H1 (cell line): ENCODE results near the gene EMD. TPM values are rescaled to one million over a fixed set of nuclear protein-coding genes. Genes with fewer than 3 reads are reported as not detected.

Source experiments
- CHD2 ChIP-seq: IDR thresholded peaks from 2 replicates; pipeline ENCODE4 v1.6.1; 2012; ENCODE audit warnings: low read length, improper control_type of control experiment
- CREB1 ChIP-seq: IDR thresholded peaks from 2 replicates; pipeline ENCODE4 v1.6.1; 2012; ENCODE audit warnings: inconsistent platforms
- RBBP5 ChIP-seq: IDR thresholded peaks from 2 replicates; pipeline ENCODE4 v1.7.1; 2012; ENCODE audit warnings: low read depth, mild to moderate bottlenecking, inconsistent platforms, low read length, moderate library complexity, borderline replicate concordance
- RFX5 ChIP-seq: IDR thresholded peaks from 2 replicates; pipeline ENCODE4 v1.6.1; 2011; ENCODE audit warnings: low read depth, low read length, improper control_type of control experiment, borderline replicate concordance
- TAF1 ChIP-seq: IDR thresholded peaks from 2 replicates; pipeline ENCODE4 v1.6.1; 2011; ENCODE audit warnings: mild to moderate bottlenecking, low read depth, low read length
- YY1 ChIP-seq: IDR thresholded peaks from 2 replicates; pipeline ENCODE4 v1.6.1; 2011; ENCODE audit warnings: low read depth, mild to moderate bottlenecking, low read length
- ZNF274 ChIP-seq: IDR thresholded peaks from 2 replicates; pipeline ENCODE4 v1.7.0; 2012; ENCODE audit warnings: low read length, borderline replicate concordance; ENCODE audit errors: extremely low read depth
- polyA plus RNA-seq, 7 experiments: library from polyadenylated mRNA; depleted of rRNA in 3 of 7; stranded (reverse) in 5 of 7; unstranded in 2 of 7; fragments of >200 nt in 5 of 7; fragments of 200-250 nt in 2 of 7; gene quantifications; 1 replicate in 5 of 7; 2 replicates in 1 of 7; 4 replicates in 1 of 7; pipeline versions ENCODE4 v1.2.1 to v1.2.3, GENCODE V29; 2011 to 2013; ENCODE audit warnings: missing spikeins in 2 of 7, mixed read lengths in 2 of 7
- total RNA-seq: library from RNA; stranded (reverse); fragmentation: NEBNext Ultra II Directional; extraction: Animal tissue kit (Norgen Biotek cat#: 25700); gene quantifications from 2 replicates; pipeline ENCODE4 v1.2.1, GENCODE V29; 2021
- TF ChIP-seq, protein P1 (sequence below): fragments of 300-600 bp; sonication (generic); IDR thresholded peaks from 2 replicates; pipeline ENCODE4 v1.7.1; 2012; ENCODE audit warnings: low read length, moderate library complexity, mild to moderate bottlenecking, inconsistent platforms; ENCODE audit not compliant: insufficient replicate concordance

The EMD gene
- total and polyA plus RNA-seq, 2 of the 8 experiments (the other 6 are each of a cell fraction or from before 2014, with no cell fraction given), result 45.5 to 109 TPM

- TF ChIP-seq RBBP5, result no peak
- TF ChIP-seq, protein P1, sequence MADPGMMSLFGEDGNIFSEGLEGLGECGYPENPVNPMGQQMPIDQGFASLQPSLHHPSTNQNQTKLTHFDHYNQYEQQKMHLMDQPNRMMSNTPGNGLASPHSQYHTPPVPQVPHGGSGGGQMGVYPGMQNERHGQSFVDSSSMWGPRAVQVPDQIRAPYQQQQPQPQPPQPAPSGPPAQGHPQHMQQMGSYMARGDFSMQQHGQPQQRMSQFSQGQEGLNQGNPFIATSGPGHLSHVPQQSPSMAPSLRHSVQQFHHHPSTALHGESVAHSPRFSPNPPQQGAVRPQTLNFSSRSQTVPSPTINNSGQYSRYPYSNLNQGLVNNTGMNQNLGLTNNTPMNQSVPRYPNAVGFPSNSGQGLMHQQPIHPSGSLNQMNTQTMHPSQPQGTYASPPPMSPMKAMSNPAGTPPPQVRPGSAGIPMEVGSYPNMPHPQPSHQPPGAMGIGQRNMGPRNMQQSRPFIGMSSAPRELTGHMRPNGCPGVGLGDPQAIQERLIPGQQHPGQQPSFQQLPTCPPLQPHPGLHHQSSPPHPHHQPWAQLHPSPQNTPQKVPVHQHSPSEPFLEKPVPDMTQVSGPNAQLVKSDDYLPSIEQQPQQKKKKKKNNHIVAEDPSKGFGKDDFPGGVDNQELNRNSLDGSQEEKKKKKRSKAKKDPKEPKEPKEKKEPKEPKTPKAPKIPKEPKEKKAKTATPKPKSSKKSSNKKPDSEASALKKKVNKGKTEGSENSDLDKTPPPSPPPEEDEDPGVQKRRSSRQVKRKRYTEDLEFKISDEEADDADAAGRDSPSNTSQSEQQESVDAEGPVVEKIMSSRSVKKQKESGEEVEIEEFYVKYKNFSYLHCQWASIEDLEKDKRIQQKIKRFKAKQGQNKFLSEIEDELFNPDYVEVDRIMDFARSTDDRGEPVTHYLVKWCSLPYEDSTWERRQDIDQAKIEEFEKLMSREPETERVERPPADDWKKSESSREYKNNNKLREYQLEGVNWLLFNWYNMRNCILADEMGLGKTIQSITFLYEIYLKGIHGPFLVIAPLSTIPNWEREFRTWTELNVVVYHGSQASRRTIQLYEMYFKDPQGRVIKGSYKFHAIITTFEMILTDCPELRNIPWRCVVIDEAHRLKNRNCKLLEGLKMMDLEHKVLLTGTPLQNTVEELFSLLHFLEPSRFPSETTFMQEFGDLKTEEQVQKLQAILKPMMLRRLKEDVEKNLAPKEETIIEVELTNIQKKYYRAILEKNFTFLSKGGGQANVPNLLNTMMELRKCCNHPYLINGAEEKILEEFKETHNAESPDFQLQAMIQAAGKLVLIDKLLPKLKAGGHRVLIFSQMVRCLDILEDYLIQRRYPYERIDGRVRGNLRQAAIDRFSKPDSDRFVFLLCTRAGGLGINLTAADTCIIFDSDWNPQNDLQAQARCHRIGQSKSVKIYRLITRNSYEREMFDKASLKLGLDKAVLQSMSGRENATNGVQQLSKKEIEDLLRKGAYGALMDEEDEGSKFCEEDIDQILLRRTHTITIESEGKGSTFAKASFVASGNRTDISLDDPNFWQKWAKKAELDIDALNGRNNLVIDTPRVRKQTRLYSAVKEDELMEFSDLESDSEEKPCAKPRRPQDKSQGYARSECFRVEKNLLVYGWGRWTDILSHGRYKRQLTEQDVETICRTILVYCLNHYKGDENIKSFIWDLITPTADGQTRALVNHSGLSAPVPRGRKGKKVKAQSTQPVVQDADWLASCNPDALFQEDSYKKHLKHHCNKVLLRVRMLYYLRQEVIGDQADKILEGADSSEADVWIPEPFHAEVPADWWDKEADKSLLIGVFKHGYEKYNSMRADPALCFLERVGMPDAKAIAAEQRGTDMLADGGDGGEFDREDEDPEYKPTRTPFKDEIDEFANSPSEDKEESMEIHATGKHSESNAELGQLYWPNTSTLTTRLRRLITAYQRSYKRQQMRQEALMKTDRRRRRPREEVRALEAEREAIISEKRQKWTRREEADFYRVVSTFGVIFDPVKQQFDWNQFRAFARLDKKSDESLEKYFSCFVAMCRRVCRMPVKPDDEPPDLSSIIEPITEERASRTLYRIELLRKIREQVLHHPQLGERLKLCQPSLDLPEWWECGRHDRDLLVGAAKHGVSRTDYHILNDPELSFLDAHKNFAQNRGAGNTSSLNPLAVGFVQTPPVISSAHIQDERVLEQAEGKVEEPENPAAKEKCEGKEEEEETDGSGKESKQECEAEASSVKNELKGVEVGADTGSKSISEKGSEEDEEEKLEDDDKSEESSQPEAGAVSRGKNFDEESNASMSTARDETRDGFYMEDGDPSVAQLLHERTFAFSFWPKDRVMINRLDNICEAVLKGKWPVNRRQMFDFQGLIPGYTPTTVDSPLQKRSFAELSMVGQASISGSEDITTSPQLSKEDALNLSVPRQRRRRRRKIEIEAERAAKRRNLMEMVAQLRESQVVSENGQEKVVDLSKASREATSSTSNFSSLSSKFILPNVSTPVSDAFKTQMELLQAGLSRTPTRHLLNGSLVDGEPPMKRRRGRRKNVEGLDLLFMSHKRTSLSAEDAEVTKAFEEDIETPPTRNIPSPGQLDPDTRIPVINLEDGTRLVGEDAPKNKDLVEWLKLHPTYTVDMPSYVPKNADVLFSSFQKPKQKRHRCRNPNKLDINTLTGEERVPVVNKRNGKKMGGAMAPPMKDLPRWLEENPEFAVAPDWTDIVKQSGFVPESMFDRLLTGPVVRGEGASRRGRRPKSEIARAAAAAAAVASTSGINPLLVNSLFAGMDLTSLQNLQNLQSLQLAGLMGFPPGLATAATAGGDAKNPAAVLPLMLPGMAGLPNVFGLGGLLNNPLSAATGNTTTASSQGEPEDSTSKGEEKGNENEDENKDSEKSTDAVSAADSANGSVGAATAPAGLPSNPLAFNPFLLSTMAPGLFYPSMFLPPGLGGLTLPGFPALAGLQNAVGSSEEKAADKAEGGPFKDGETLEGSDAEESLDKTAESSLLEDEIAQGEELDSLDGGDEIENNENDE, result no peak
- TF ChIP-seq CREB1, result no peak
- TF ChIP-seq ZNF274, result no peak
- no peak for TF ChIP-seq RFX5
- no peak for TF ChIP-seq CHD2
- no peak for TF ChIP-seq TAF1
- no peak for TF ChIP-seq YY1
Measured at GRCh38 chrX:154380153-154380552, 1.1 kb downstream of the EMD start (continued).
